AG09309 (cell line): Measurements from ENCODE around the gene PFDN2.

Experiments
- DNase-seq: peaks from one replicate; pipeline ENCODE4 v3.0.0-alpha.2; 2010; ENCODE audit warnings: low read depth
- H3K4me3 ChIP-seq: 2 replicates; pipeline ENCODE4 v1.5.1; 2011; ENCODE audit warnings: mild to moderate bottlenecking, low read depth, low read length, moderate library complexity; ENCODE audit not compliant: control insufficient read depth
- CTCF ChIP-seq: IDR thresholded peaks from 2 replicates; pipeline ENCODE4 v1.5.1; 2011; ENCODE audit warnings: mild to moderate bottlenecking, low read depth, low read length, inconsistent platforms; ENCODE audit not compliant: insufficient read depth, control insufficient read depth; ENCODE audit errors: missing control alignments

PFDN2 gene

GRCh38 chr1:161089251-161089924, 28.4 kb downstream of the PFDN2 start, which contains the start of gene NECTIN4:
NECTIN4 (minus strand) TSS chr1:161089558; CDS start chr1:161089296, 262 bp downstream.
- no peak within 1 kb of the TSS for H3K4me3 ChIP-seq
- no peak for TF ChIP-seq CTCF
- DNase-seq: no peak

GRCh38 chr1:161088587-161089110, 29.2 kb downstream of the PFDN2 start:
- no peak overlapping the region for H3K4me3 ChIP-seq
- no peak for TF ChIP-seq CTCF
- DNase-seq: no peak

GRCh38 chr1:161086457-161086856, 31.4 kb downstream of the PFDN2 start:
- no peak overlapping the region for H3K4me3 ChIP-seq
- TF ChIP-seq CTCF: no peak
- DNase-seq: no peak

- no peak for TF ChIP-seq CTCF
- no peak for DNase-seq
- H3K4me3 ChIP-seq: no peak overlapping the region
Observed at GRCh38 chr1:161085165-161085564, 32.7 kb downstream of the PFDN2 start.

- no peak for DNase-seq
- TF ChIP-seq CTCF: no peak
- no peak overlapping the region for H3K4me3 ChIP-seq
Observed at GRCh38 chr1:161084597-161084988, 33.2 kb downstream of the PFDN2 start.

GRCh38 chr1:161083748-161084596, 33.9 kb downstream of the PFDN2 start:
- H3K4me3 ChIP-seq: no peak overlapping the region
- DNase-seq: no peak
- TF ChIP-seq CTCF: no peak
